Natural killer cell (primary cell): ENCODE results near the gene USP9X. TPM values are rescaled to one million over a fixed set of nuclear protein-coding genes. Genes with fewer than 3 reads are reported as not detected.
A peak's percentile ranks its signal among the peaks of the same experiment; 100 is the strongest.

Source experiments
- ATAC-seq, 3 donors: fragments of 150-1000 bp in 2 of 3; fragments of 200-7000 bp in 1 of 3; cut with Tn5 transposase; 1 replicate in 1 of 3; 2 replicates in 2 of 3; pipeline ENCODE4 v1.10.0; 2021; ENCODE audit warnings: mild to moderate bottlenecking in 2 of 3, moderate library complexity in 2 of 3
- DNase-seq, 2 donors: peaks; one replicate each; pipeline versions ENCODE4 v3.0.0 to v3.0.0-alpha.2; 2013 to 2021; ENCODE audit warnings: mixed read lengths in 1 of 2
- H3K27ac ChIP-seq: one replicate; pipeline ENCODE4 v1.5.1; 2013; ENCODE audit warnings: mild to moderate bottlenecking, low read length
- H3K27me3 ChIP-seq: one replicate; pipeline ENCODE4 v1.6.1; 2013; ENCODE audit warnings: low read length; ENCODE audit not compliant: control insufficient read depth, insufficient read depth
- H3K36me3 ChIP-seq: one replicate; pipeline ENCODE4 v1.6.1; 2013; ENCODE audit warnings: low read length; ENCODE audit not compliant: control insufficient read depth, insufficient read depth
- H3K4me1 ChIP-seq: one replicate; pipeline ENCODE4 v1.6.1; 2013; ENCODE audit warnings: low read length; ENCODE audit not compliant: control insufficient read depth, insufficient read depth
- H3K4me3 ChIP-seq: one replicate; pipeline ENCODE4 v1.5.1; 2013; ENCODE audit warnings: low read length
- H3K9me3 ChIP-seq: one replicate; pipeline ENCODE4 v1.6.1; 2013; ENCODE audit warnings: low read length; ENCODE audit not compliant: control insufficient read depth, insufficient read depth
- H3K27ac Mint-ChIP-seq, 2 donors: one replicate each; pipeline ENCODE4 v1.8.0; 2022; ENCODE audit warnings: mild to moderate bottlenecking in 2 of 2, mixed read lengths in 2 of 2, moderate library complexity in 1 of 2
- H3K27me3 Mint-ChIP-seq, 2 donors: one replicate each; pipeline ENCODE4 v1.8.0; 2022; ENCODE audit warnings: low read depth in 2 of 2, mixed read lengths in 2 of 2
- H3K36me3 Mint-ChIP-seq: one replicate; pipeline ENCODE4 v1.8.0; 2022; ENCODE audit warnings: mixed read lengths
- H3K4me1 Mint-ChIP-seq, 2 donors: one replicate each; pipeline ENCODE4 v1.8.0; 2022; ENCODE audit warnings: mixed read lengths in 2 of 2
- H3K4me3 Mint-ChIP-seq: one replicate; pipeline ENCODE4 v1.8.0; 2022; ENCODE audit warnings: mild to moderate bottlenecking, moderate library complexity, mixed read lengths
- H3K9me3 Mint-ChIP-seq, 2 donors: one replicate each; pipeline ENCODE4 v1.8.0; 2022; ENCODE audit warnings: mixed read lengths in 2 of 2
- WGBS: methylation state at CpG from one replicate; pipeline ENCODE4 v1.1.7; 2013; ENCODE audit warnings: missing lambda C conversion rate; ENCODE audit not compliant: insufficient coverage; 5-methylcytosine and 5-hydroxymethylcytosine counted together
- intact Hi-C: fragments of 100-400 bp; cut with micrococcal nuclease; formaldehyde crosslinking; loops from one replicate; pipeline ENCODE4 v1.14.2; 2022
- total RNA-seq, 4 donors: library from RNA; stranded (reverse); fragments of 120-200 nt in 1 of 4; gene quantifications; one replicate each; pipeline versions ENCODE4 v1.2.3 to v1.2.4, GENCODE V29; 2013 to 2022
- TF ChIP-seq, protein P1 (sequence below): fragments of 200-600 bp; IDR thresholded peaks from one replicate; pipeline ENCODE4 v1.8.0; 2022; ENCODE audit warnings: antibody characterized with exemption

Gene USP9X
- total RNA-seq, 3 donors from 2014 or later (not counting 1 experiment from before 2014, with no cell fraction given), result 76.3 to 87.4 (median 81.9) TPM

- no peaks in the 10 kb centered on the region for H3K27me3 ChIP-seq
- no peak for ATAC-seq
- no peak overlapping the region for H3K4me3 ChIP-seq
- intact Hi-C loops, result no loop called here
- no peak overlapping the region for H3K27ac ChIP-seq
- no peaks in the 10 kb centered on the region for H3K9me3 ChIP-seq
- Mint-ChIP-seq H3K4me1 (peaks cover 29 to 31% of the 10 kb centered on the region in 2 donors), H3K9me3 (no peaks in the 10 kb centered on the region), H3K36me3 (peaks cover 12% of the 10 kb centered on the region), H3K27me3 (no peaks in the 10 kb centered on the region), H3K4me3 (no peak overlapping the region), H3K27ac (peak overlapping the region in 1 of 2 donors; percentile 11)
- no peak for DNase-seq
- TF ChIP-seq, protein P1, sequence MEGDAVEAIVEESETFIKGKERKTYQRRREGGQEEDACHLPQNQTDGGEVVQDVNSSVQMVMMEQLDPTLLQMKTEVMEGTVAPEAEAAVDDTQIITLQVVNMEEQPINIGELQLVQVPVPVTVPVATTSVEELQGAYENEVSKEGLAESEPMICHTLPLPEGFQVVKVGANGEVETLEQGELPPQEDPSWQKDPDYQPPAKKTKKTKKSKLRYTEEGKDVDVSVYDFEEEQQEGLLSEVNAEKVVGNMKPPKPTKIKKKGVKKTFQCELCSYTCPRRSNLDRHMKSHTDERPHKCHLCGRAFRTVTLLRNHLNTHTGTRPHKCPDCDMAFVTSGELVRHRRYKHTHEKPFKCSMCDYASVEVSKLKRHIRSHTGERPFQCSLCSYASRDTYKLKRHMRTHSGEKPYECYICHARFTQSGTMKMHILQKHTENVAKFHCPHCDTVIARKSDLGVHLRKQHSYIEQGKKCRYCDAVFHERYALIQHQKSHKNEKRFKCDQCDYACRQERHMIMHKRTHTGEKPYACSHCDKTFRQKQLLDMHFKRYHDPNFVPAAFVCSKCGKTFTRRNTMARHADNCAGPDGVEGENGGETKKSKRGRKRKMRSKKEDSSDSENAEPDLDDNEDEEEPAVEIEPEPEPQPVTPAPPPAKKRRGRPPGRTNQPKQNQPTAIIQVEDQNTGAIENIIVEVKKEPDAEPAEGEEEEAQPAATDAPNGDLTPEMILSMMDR, result no peak
- peaks cover 13% of the 10 kb centered on the region for H3K36me3 ChIP-seq
- no peaks in the 10 kb centered on the region for H3K4me1 ChIP-seq
These were observed 91.0 kb downstream of the USP9X start for GRCh38 chrX:41176263-41176662.

DNA sequence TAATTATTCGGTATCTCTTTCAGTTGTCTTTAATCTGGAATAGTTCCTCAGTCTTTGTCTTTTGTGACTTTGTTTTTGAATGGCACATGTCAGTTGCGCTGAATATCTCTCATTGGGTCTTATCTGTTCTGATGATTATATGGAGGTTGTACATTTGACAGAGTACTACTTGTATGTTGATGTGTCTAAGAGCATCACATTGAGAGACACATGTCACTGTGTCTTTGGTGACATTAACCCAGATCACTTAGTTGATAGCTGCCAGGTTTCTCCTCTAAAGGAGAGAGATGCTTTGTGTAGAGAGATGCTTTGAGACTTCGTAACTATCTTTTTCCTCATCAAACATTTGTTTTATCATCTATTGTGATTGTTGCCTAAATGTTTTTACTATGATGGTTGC is 92.1 kb downstream of the USP9X start:
- Histone ChIP-seq H3K36me3 (peaks cover 10% of the 10 kb centered on the region), H3K27ac (no peak overlapping the region), H3K4me3 (no peak overlapping the region), H3K4me1 (no peaks in the 10 kb centered on the region), H3K27me3 (no peaks in the 10 kb centered on the region), H3K9me3 (no peaks in the 10 kb centered on the region)
- TF ChIP-seq, protein P1, result no peak
- 100% methylated on average over 2 of the region's 3 CpGs for WGBS
- no peaks in the 10 kb centered on the region for H3K27me3 Mint-ChIP-seq
- ATAC-seq (no peak), DNase-seq (no peak)
- no peaks in the 10 kb centered on the region for H3K9me3 Mint-ChIP-seq
- peak overlapping the region in 1 of 2 donors; percentile 25 for H3K27ac Mint-ChIP-seq
- intact Hi-C loops, result no loop called here
- no peak overlapping the region for H3K4me3 Mint-ChIP-seq
- H3K36me3 Mint-ChIP-seq, result peaks cover 7% of the 10 kb centered on the region
- peaks cover 31 to 32% of the 10 kb centered on the region in 2 donors for H3K4me1 Mint-ChIP-seq

DNA sequence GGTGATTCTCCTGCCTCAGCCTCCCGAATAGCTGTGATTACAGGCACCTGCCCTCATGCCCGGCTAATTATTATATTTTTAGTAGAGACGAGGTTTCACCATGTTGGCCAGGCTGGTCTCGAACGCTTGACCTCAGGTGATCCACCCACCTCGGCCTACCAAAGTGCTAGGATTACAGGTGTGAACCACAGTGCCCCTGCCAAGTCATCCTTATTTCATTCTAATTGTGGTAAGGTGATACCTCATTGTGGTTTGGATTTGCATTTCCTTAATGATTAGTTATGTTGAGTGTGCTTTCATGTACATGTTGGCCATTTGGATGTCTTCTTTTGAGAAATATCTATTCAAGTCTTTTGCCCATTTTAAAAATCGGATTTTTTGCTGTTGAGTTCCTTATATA is 93.0 kb downstream of the USP9X start:
- Mint-ChIP-seq H3K4me1 (peaks cover 31 to 34% of the 10 kb centered on the region in 2 donors), H3K27me3 (no peaks in the 10 kb centered on the region), H3K36me3 (peaks cover 7% of the 10 kb centered on the region), H3K9me3 (no peaks in the 10 kb centered on the region), H3K27ac (peak overlapping the region; percentile 65 to 73), H3K4me3 (no peak overlapping the region)
- intact Hi-C loops, result no loop called here
- Histone ChIP-seq H3K27me3 (no peaks in the 10 kb centered on the region), H3K4me1 (no peaks in the 10 kb centered on the region), H3K27ac (no peak overlapping the region), H3K4me3 (no peak overlapping the region), H3K9me3 (no peaks in the 10 kb centered on the region), H3K36me3 (peaks cover 5% of the 10 kb centered on the region)
- peak in 1 of 2 donors; percentile 37 for DNase-seq
- WGBS, result 39% methylated on average over 4 of the region's 7 CpGs
- TF ChIP-seq, protein P1, result no peak
- peak in 2 of 3 donors; percentile 18 to 34 for ATAC-seq
